ENCODE measurements around the gene GRIN2D.
"Not testable (repeated sequence)": the region's sequence is repeated elsewhere in the genome, so short reads cannot be mapped to it uniquely, and the experiment has no call there.

GRIN2D gene

DNA sequence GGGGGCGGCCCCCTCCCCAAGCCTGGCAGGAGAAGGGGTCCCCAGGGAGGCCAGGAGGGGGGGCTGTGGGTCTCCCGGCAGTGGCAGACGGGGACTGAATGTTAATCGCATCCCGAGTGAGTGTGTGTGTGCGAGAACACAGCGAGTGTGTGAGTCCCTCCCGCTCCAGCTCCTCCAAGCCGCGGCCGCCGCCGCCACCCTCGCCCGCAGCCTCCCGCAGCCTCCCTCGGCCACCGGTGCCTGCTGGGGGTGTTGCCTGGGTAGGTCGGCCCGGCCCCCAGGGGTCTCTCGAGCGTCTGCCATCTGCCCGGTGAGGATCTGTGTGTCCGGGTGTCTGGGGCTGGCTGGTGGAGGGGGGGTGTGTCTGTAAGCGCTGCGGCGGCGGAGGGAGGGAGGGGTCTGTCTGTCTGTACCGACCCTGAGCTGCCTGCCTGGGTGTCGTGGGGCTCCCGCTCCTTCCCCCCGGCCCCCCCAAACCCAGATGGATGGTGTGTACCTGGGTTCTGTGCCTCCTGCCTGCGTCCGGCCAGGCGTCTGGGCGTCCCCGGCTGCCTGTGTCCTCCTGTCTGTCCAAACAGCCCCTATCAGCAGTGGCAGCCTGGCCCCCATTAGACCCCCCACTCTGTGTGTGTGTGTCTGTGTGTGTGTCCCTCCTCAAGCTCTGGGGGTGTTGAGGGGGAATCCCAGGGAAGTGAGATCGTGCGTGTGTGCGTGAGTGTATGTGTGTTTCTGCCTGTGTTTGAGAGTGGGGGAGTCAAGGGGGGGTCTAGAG, at the start of gene GRIN2D:
Gene GRIN2D (plus strand): TSS at position 110 of the 772 bp plus-strand sequence. CDS start 4,725 bp downstream, outside the sequence.
- no peak for DNase-seq

DNA sequence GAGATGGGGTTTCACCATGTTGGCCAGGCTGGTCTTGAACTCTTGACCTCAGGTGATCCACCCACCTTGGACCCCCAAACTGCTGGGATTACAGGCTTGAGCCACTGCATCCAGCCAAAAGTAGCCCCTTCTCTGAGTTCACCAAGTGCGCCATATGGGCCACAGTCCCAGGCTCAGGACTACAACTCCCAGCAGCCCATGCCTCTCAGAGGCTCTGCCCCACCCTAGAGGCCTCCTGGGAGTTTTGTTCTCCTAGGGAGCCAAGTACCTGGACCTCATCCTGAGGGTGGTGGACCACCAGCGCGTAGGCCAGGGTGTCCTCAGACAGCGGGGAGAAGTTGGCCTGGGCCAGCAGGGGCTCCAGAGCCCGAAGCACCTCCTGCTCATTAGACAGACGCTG, 48.6 kb upstream of the GRIN2D start:
- no peak for DNase-seq

DNA sequence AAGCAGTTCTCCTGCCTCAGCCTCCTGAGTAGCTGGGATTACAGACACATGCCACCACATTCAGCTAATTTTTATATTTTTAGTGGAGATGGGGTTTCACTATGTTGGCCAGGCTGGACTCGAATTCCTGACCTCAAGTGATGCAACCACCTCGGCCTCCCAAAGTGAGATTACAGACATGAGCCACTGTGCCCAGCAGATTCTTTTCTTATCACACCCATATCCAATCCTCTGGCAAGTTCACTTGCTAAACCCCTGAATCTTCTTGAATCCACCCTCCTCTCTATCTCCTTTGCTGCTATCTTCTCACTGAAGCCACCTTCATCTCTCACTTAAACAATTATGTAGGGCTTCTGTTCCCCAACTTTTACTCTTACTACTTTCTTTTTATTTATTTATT, 47.3 kb upstream of the GRIN2D start:
- DNase-seq = no peak

GRCh38 chr19:48348045-48348444, 45.4 kb upstream of the GRIN2D start:
- DNase-seq = no peak

DNA sequence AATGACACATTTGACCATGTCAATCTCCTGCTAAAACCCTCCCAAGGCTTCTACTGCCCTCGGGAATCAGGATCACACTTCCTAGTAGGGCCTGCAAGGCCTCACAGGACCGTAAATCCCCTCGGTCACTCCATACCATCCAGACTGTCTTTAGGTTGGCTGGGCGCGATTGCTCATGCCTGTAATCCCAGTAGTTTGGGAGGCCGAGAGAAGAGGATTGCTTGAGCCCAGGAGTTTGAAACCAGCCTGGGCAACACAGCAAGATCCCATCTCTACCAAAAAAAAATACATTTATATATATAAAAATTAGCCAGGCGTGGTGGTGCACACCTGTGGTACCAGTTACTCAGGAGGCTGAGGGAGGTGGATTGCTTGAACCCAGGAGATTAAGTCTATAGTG, 44.7 kb upstream of the GRIN2D start:
- no peak for DNase-seq

- no peak for DNase-seq
Observed at GRCh38 chr19:48350856-48351255, 42.6 kb upstream of the GRIN2D start.

DNA sequence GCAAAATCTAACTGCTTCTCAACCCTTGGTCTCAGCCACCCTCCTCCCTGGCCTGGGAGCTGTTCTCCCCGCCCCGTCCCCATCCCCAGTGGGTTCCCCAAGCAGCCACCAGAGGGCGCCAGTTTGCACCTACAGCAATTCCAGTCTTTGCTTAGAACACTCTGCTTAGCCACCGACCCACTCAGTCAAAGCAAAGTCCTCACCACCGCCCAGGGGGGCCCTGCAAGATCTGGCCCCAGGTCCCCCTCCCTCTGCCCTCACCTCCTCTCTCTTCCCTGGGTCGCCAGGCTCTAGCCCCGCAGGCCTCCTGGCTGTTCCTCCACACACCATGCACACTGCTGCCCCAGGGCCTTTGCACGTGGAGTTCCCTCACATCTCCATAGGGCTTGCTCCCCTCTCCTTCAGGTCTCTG, 42.1 kb upstream of the GRIN2D start:
- DNase-seq = no peak

DNA sequence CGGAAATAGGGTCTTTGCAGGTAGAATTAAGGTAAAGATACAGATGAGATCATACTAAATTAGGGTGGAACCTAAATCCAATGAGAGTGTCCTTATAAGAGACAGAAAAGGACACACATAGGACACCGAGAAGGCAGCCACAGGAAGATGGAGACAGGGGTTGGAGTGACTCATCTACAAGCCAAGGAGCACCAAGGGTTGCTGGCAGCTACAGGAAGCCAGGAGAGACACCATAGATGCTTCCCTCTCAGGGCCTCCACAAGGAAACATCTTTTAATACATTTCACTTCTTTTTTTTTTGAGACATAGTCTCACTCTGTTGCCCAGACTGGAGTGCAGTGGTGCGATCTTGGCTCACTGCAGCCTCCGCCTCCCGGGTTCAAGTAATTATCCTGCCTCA, 39.8 kb upstream of the GRIN2D start:
- DNase-seq = no peak

GRCh38 chr19:48354332-48354992, 39.0 kb upstream of the GRIN2D start:
- no peak for DNase-seq

- no peak for DNase-seq
Observed at GRCh38 chr19:48355365-48355954, 38.0 kb upstream of the GRIN2D start.

DNA sequence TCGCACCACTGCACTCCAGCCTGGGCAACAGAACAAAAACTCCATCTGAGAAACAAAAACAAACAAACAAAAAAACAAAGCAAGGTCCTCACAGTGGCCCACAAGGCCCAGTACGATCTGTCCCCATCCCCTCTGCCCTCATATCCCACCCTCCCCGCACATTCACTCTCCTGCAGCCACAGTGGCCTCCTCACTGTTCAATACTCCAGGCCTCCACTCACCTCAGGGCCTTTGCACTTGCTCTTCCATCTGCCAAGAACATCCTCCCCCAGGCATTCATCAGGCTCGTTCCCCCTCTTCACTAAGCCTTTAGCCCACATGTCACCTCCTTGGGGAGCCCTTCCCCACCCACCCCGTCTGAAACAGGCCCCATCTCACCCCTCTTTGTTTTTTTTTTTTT, 34.3 kb upstream of the GRIN2D start:
- DNase-seq = no peak

GRCh38 chr19:48361912-48362311, 31.6 kb upstream of the GRIN2D start:
- no peak for DNase-seq

- peak; percentile 93 for DNase-seq
Observed at GRCh38 chr19:48362716-48363499, 30.6 kb upstream of the GRIN2D start.

DNA sequence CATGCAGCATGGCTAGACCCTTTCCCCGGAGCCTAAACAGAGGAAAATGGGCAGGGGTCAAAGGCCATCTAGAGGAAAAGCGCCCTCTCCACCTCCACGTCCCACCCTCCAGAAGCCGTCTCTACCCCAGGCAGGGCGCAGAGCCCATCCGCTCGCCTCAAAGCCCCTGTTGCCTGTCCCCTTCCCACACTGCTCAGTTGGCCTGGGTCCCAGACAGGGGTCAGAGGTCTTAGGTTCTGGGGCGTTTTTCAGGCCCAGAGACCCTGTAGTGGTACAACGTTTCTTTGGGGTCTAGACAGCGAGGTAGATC, 30.0 kb upstream of the GRIN2D start:
- DNase-seq = no peak

DNA sequence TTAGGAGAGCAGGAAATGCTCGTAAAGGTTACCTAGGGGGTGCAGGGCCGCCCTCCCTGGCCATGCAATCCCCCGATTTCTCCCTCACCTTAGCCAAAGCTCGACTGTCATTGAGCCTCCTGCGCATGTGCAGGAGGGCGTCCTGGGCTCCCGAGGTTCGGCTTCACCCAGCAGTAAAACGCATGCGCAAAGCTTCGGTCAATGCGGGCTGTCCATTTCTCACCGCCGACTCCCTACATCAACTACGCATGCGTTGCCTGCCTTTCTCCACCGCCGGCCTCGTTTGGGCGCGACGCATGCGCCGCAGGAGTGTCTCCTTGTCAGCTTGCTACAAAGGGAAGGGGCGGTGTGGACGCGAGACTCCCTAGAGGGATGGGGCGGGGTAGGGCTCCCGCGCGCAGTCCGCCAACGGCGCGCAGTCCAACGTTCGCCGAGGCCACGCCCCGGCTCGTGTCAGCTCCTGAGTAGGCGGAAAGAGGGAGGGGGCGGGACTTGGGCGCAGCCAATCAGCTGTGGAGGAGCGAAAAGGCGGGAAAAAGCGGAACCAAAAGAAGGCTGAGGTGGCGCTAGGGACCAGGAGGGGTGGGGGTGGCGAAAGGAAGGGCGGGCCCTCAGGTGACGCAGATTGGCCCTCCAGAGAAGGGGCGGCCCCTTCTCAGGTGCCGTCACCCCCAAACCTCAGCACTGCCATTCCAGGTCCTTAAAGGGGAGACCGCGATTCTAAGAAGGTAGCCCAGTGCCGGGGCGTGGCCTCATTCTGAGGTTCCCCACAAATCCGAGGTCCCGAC, 29.5 kb upstream of the GRIN2D start, which contains the start of the genes SYNGR4 and TMEM143:
Gene SYNGR4 (plus strand): TSS at position 558 of the 788 bp plus-strand sequence. CDS start 1,476 bp downstream, outside the sequence.
Gene TMEM143 (minus strand): TSS at position 131 of the 788 bp plus-strand sequence. CDS start 20 bp downstream, at position 111.
- DNase-seq = peak; percentile 100

- no peak for DNase-seq
Observed at GRCh38 chr19:48364598-48365348, 28.7 kb upstream of the GRIN2D start.

DNA sequence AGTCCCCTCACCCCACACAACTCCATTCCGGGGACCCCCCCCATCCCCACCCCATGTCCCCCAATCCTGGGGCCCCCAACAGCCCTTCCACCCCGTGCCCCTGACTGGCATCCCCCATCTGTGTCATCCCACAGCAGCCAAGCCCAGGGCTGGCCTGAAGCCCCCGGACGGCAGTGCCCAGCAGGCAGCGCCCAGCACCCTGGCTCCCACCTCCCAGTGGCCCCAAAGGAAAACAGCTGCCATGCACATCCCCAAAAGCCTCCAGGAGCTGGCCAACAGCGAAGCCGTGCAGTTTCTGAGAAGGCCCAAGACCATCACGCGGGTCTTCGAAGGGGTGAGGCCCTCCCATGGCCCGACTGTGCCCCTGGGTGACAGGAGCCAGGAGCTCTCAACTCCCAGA, 27.9 kb upstream of the GRIN2D start:
- DNase-seq = no peak

DNA sequence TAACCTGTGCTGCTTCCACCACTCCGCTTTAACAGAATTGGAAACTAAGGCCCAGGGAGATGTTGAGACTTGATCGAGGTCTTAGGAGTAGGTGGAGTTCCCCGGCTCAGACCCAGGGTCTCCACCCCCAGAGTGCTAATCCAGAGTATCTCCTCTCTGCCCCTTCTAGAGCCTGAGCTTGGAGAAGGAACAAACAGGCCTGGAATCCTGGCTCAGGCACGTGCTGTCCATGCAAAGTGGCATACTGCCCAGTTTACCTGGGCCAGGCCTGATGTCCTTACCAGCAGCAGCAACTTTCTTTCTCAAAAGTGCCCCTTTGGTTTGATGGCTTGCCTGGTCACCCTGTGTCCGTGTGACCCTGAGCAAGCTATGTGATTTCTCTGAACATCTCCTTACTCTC, 25.6 kb upstream of the GRIN2D start:
- DNase-seq = no peak

GRCh38 chr19:48368936-48369335, 24.5 kb upstream of the GRIN2D start:
- DNase-seq = no peak

- no peak for DNase-seq
Observed at GRCh38 chr19:48370955-48371354, 22.5 kb upstream of the GRIN2D start.

- DNase-seq = no peak
Observed at GRCh38 chr19:48371367-48371766, 22.1 kb upstream of the GRIN2D start.

- not testable (repeated sequence) for DNase-seq
Observed at GRCh38 chr19:48371771-48372170, 21.7 kb upstream of the GRIN2D start.

All from NCI-H1436 treated with DMSO at 0.1 percent for 48 hours (cell line).